ENCODE results near the gene PAPPA.

GRCh38 chr9:116145036-116145435 is 8.6 kb upstream of the PAPPA start:
- TF ChIP-seq CTCF (IDR thresholded peaks at IDR 0.05): no peak
- TF ChIP-seq POLR2A (IDR thresholded peaks at IDR 0.05): no peak
